IPS DF 19.7 (cell line): Measurements from ENCODE around the gene SPATA17.
A peak's percentile ranks its signal among the peaks of the same experiment; 100 is the strongest.

Experiments used
- DNase-seq: peaks from one replicate; pipeline ENCODE4 v3.0.0-alpha.2; 2013; ENCODE audit warnings: low read depth, low spot score

SPATA17 gene

DNA sequence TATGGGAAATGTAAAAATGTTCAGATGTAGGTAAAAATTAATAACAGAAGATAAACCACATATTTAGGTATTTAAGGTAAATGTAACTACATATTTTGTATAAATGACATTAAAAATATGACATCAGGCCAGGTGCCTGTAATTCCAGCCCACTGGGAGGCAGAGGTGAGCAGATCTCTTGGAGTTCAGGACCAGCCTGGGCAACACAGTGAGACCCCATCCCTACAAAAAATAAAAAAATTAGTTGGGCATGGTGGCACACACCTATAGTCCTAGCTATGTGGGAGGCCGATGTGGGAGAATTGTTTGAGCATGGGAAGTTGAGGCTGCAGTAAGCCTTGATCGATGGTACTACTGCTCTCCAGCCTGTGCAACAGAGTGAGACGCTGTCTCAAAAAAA is 216.5 kb downstream of the SPATA17 start:
- DNase-seq = no peak

DNA sequence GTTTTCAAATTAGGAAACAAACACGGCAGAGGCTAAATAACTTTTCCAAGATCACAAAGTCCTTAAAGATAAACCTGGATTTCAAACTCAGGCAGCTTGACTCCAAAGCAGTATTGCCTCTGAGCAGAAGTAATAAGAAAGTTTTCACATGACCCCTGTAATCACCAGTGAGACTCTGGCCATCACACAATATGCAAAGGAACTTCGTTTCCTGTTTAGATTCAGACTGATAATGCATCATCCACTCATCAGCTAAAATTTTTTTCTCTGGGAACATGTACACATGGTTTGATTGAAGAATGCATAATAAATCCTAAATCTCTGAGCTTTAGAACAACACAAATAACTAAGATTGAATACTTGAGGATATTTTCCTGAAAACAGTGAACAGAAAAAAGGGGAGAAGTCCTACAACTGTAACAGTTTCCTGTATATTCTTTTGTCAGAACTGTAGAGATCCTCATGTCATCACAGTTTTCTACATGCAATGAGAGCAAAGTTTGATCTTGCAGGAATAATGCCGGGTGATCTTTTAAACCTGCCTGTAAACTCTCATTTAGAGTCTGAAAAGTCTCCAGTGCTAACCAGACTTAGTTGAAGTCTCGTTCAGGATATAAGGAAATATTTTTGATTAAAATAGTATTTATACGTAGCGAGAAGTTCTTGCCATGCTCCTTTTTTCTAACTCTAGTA is 225.3 kb downstream of the SPATA17 start:
- DNase-seq = no peak

GRCh38 chr1:217857061-217857460 is 225.9 kb downstream of the SPATA17 start:
- no peak for DNase-seq

DNA sequence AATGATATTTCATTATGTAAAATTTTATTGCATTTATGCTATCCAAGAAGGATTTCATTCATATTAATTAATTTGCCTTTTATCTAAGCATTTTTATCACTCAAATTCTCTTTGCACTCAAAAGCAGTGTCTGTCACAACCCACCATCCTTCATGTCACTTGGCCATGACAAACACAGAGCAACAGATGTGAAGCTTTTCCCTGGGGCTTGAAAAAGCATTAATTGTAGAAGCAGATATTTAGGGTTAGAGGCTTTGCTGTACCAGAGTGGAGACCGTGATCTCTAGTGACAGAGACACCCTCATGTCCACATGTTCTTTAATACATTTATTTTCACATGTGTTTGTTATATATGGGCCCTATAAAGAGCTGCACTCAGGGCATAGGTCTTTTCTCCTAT is 230.5 kb downstream of the SPATA17 start:
- DNase-seq = no peak

- no peak for DNase-seq
Observed at GRCh38 chr1:217867446-217867995, 236.4 kb downstream of the SPATA17 start.

GRCh38 chr1:217871955-217872354 is 240.8 kb downstream of the SPATA17 start:
- no peak for DNase-seq

- DNase-seq = no peak
Observed at GRCh38 chr1:217875229-217875628, 244.1 kb downstream of the SPATA17 start.

- DNase-seq = no peak
Observed at GRCh38 chr1:217876401-217876800, 245.3 kb downstream of the SPATA17 start.

- no peak for DNase-seq
Observed at GRCh38 chr1:217876896-217877295, 245.8 kb downstream of the SPATA17 start.

DNA sequence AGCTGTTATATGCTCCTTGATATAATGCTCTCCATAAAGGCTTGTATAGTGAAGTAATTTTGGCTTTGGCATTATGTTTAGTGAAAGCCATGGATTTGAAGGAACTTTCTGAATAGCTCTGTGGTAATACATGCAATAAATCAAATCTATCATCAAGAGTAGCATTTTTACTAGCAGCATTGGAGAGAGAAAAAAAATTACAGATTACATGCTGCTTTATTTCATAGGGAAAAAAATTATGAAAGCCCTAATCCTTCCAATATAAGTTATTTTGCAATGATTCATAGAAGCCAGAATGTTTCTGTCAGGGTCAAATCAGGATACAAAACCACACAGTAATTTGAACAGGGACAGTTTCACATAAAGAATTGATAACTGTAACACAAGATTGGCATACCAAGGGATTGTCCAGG is 250.0 kb downstream of the SPATA17 start:
- no peak for DNase-seq

DNA sequence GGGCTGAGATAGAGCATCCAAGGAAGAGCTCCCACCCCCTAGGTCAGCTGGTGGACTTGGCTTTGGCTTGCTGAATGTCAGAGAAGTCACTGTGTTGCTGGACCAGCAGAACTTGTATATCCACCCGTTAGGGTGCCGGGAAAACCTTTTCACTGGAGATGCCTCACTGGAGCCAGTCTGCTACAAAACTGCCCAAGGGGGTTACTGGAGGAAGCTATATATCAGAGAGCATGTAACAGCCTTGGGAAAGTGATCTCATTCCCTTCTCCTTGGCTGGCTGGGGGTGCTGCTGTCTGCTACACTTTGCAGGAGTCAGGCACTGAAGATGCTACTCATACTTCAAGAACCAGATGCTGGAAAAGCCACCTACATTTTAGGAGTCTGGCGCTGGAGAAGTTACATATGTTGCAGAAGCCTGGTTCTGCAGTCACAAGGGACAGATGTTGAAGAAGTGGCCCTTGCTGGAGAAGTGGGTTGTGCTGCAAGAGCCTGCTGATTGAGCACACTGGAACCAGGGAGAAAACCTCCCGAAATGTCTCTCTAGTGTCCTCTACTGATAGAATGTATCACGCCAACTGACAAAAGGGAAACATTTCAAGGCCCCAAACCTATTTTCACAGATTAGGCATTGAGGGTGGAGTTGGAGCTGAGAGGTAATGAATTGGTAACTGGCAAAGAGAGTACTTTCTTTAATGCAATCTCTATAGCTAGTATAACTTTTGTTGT is 250.6 kb downstream of the SPATA17 start:
- DNase-seq = no peak

DNA sequence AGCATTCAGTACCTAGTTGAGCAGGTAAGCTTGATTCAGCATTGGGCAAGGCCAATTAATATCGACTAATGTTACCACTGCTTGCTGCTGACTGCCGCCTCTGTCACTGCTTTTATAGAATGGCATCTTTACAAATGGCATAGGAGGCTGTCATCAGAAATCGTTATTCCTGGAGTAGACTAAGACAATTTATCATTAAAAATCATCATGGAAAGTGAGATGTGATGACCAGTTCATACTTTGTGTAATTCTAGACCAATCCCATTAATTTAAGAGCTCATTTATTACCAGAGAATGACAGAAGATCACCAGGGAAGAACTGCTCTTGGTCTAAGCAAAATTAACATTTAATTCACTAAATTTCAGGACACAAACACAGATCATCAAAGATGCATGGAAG is 254.0 kb downstream of the SPATA17 start:
- DNase-seq = no peak

- no peak for DNase-seq
Observed at GRCh38 chr1:217888328-217888727, 257.2 kb downstream of the SPATA17 start.

- DNase-seq = peak; percentile 38
Observed at GRCh38 chr1:217889401-217889800, 258.3 kb downstream of the SPATA17 start.

- no peak for DNase-seq
Observed at GRCh38 chr1:217891966-217892365, 260.8 kb downstream of the SPATA17 start.

DNA sequence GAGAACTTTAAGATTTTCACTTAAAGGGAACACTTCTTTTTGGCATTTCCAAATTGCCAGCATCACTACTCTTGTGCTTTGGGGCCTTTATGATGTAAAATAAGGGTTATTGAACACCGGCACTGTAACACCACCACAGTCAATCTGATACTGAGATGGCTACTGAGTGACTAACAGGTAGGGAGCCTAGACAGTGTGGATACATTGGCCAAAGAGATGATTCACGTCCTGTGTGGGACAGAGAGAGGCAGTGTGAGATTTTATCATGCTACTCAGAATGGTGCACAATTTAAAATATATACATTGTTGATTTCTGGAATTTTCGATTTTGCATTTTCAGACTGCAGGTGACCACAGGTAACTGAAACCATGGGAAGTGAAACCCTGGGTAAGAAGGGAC is 261.6 kb downstream of the SPATA17 start:
- no peak for DNase-seq

- DNase-seq = no peak
Observed at GRCh38 chr1:217895841-217896240, 264.7 kb downstream of the SPATA17 start.

GRCh38 chr1:217896490-217896889 is 265.3 kb downstream of the SPATA17 start:
- DNase-seq = no peak

DNA sequence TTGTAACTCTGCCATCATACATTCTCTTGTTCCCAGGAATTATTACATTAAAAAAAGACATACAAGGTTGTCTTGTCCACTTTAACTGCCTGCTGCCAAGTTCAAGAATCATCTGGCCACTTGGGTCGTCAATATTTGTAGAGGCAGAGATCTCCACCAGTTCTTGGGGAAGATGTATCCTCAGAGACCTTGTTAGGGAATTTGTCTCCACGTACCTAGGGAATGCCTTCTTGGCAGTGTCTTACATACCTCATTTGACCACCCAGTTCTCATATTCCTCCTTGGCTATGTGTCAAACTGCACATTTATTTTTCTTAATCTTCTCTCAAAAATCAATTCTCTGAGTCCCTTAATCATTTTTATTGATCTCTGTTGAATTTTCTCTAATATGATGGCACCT is 266.0 kb downstream of the SPATA17 start:
- no peak for DNase-seq

DNA sequence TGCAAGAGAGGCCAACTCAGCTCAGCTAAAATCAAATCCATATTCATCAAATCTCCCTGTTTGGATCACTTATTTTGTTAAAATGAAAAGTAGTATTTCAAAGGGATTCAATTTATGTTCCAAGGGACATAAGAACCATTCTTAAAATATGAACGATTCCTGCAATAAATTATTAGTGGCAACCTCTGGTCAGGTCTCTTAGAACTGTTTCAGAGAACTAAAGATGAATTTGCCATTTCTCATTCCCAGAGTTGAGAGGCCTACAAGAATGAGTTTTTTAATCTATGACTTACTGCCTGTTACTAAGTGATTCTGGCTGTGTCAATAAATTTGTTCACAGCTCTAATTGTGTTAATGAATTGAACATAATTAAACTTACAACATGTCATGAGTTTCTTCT is 268.5 kb downstream of the SPATA17 start:
- DNase-seq = no peak

GRCh38 chr1:217907504-217907903 is 276.4 kb downstream of the SPATA17 start:
- no peak for DNase-seq

DNA sequence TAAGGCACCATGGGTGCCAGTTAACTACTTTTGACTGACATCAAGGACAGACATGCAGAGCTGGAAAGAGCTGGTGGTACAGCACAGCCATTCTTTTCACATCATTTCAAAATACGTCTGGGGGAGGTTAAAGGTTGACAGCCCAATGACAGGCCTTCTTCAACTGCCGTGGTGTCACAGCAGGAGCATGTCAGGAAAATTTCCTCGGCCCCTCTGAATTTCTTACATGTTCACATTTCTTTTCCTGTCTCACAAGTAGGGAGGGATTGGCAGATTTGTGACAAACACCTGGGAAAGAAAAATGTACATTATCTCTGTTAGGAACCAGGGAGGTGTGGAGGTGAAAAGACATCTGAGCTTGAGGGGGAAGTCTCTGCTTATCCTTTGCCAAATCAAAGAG is 279.1 kb downstream of the SPATA17 start:
- DNase-seq = no peak

- DNase-seq = no peak
Observed at GRCh38 chr1:217910791-217911320, 279.7 kb downstream of the SPATA17 start.
